Left ventricle myocardium inferior (tissue), 1 donor: ENCODE data around the gene HOXA7. TPM values are rescaled to one million over a fixed set of nuclear protein-coding genes. Genes with fewer than 3 reads are reported as not detected.

Source experiments
- DNase-seq: peaks from one replicate; pipeline ENCODE4 v3.0.0-alpha.2; 2020
- H3K27ac ChIP-seq: fragments of 200-600 bp; replicated peaks from 2 replicates; pipeline ENCODE4 v1.8.0; 2021
- H3K27me3 ChIP-seq: fragments of 200-600 bp; 2 replicates; pipeline ENCODE4 v1.8.0; 2021; ENCODE audit warnings: low read depth
- H3K36me3 ChIP-seq: fragments of 200-600 bp; 2 replicates; pipeline ENCODE4 v1.8.0; 2021
- H3K4me1 ChIP-seq: fragments of 200-600 bp; 2 replicates; pipeline ENCODE4 v1.8.0; 2021
- H3K4me3 ChIP-seq: fragments of 200-600 bp; 2 replicates; pipeline ENCODE4 v1.8.0; 2021; ENCODE audit warnings: mild to moderate bottlenecking, moderate library complexity
- H3K9me3 ChIP-seq: fragments of 200-600 bp; replicated peaks from 2 replicates; pipeline ENCODE4 v1.8.0; 2021
- CTCF ChIP-seq: fragments of 200-600 bp; IDR thresholded peaks from 2 replicates; pipeline ENCODE4 v1.8.0; 2021; ENCODE audit warnings: antibody characterized with exemption, mild to moderate bottlenecking, borderline replicate concordance
- intact Hi-C: fragments of 100-400 bp; cut with micrococcal nuclease; formaldehyde crosslinking; loops from one replicate; pipeline ENCODE4 v1.11.0; 2022
- total RNA-seq: library from RNA; stranded (reverse); fragmentation: NEBNext Ultra II Directional; extraction: Animal tissue kit (Norgen Biotek cat#: 25700); gene quantifications from one replicate; pipeline ENCODE4 v1.2.1, GENCODE V29; 2021
- donor health status: DM: no; HTN: yes; CAD: no; lungs with severe emphysema.

Gene HOXA7
- total RNA-seq, 1 donor from 2014 or later, result 0.36 TPM

GRCh38 chr7:27157702-27158431, 1.4 kb upstream of the HOXA7 start:
- no peak for DNase-seq
- H3K4me3 ChIP-seq, result no peak overlapping the region
- no peak for TF ChIP-seq CTCF

GRCh38 chr7:27156916-27157701, 634 bp upstream of the HOXA7 start:
- TF ChIP-seq CTCF, result no peak
- Histone ChIP-seq H3K4me3 (peak overlapping the region; percentile 52), H3K36me3 (no peaks in the 10 kb centered on the region), H3K27me3 (peaks cover 100% of the 10 kb centered on the region), H3K4me1 (peaks cover 46% of the 10 kb centered on the region), H3K27ac (no peak overlapping the region), H3K9me3 (no peaks in the 10 kb centered on the region)
- intact Hi-C loops, result no loop called here
- DNase-seq, result no peak

More at GRCh38 chr7:27157702-27158431, 1.4 kb upstream of the HOXA7 start:
- no peak overlapping the region for H3K27ac ChIP-seq
- H3K9me3 ChIP-seq, result no peaks in the 10 kb centered on the region
- peaks cover 100% of the 10 kb centered on the region for H3K27me3 ChIP-seq
- H3K4me1 ChIP-seq, result peaks cover 39% of the 10 kb centered on the region
- intact Hi-C loops, result no loop called here
- H3K36me3 ChIP-seq, result no peaks in the 10 kb centered on the region

GRCh38 chr7:27155816-27156507, 513 bp downstream of the HOXA7 start:
- Histone ChIP-seq H3K4me1 (peaks cover 48% of the 10 kb centered on the region), H3K27ac (peak overlapping the region; percentile 16), H3K9me3 (no peaks in the 10 kb centered on the region), H3K36me3 (no peaks in the 10 kb centered on the region), H3K27me3 (peaks cover 100% of the 10 kb centered on the region), H3K4me3 (peak overlapping the region; percentile 52)
- intact Hi-C loops, result no loop called here
- no peak for TF ChIP-seq CTCF
- DNase-seq, result no peak

- intact Hi-C loops, result no loop called here
- no peaks in the 10 kb centered on the region for H3K36me3 ChIP-seq
- H3K27me3 ChIP-seq, result peaks cover 100% of the 10 kb centered on the region
- H3K4me3 ChIP-seq, result peak overlapping the region; percentile 52
- no peak for TF ChIP-seq CTCF
- no peaks in the 10 kb centered on the region for H3K9me3 ChIP-seq
- no peak overlapping the region for H3K27ac ChIP-seq
- no peak for DNase-seq
- peaks cover 46% of the 10 kb centered on the region for H3K4me1 ChIP-seq
Observed at GRCh38 chr7:27154901-27155815, 1.3 kb downstream of the HOXA7 start.

GRCh38 chr7:27154369-27154768, 2.1 kb downstream of the HOXA7 start:
- Histone ChIP-seq H3K27me3 (peaks cover 100% of the 10 kb centered on the region), H3K27ac (no peak overlapping the region), H3K4me1 (peaks cover 45% of the 10 kb centered on the region), H3K9me3 (no peaks in the 10 kb centered on the region), H3K36me3 (no peaks in the 10 kb centered on the region), H3K4me3 (no peak overlapping the region)
- intact Hi-C loops, result no loop called here
- no peak for TF ChIP-seq CTCF
- no peak for DNase-seq
